Frontal cortex (tissue), 4 donors: ENCODE measurements around the gene VOPP1. TPM values are rescaled to one million over a fixed set of nuclear protein-coding genes. Genes with fewer than 3 reads are reported as not detected.
"Not testable (repeated sequence)": the region's sequence is repeated elsewhere in the genome, so short reads cannot be mapped to it uniquely, and the experiment has no call there.

Source experiments
- DNase-seq, 2 donors: peaks; one replicate each; pipeline ENCODE4 v3.0.0; 2012; ENCODE audit warnings: low spot score in 2 of 2
- FAIRE-seq: peaks from 2 replicates; lab custom pipeline; 2012; peaks lifted over from hg19 to GRCh38; lab: Jason Lieb, UNC
- total RNA-seq: library from RNA; depleted of rRNA; stranded (reverse); fragments of >200 nt; gene quantifications from one replicate; pipeline ENCODE4 v1.2.3, GENCODE V29; 2014
- donor health status: control.
- donor health status: control.
- donor health status: control.

Gene VOPP1
- total RNA-seq, 1 donor from 2014 or later: 83.6 TPM

GRCh38 chr7:55587687-55588378 lies 15.5 kb upstream of the VOPP1 start:
- DNase-seq: no peak
- no peak for FAIRE-seq

- not testable (repeated sequence) for DNase-seq, FAIRE-seq
Observed at GRCh38 chr7:55582656-55583055, 10.4 kb upstream of the VOPP1 start.

- no peak for DNase-seq
- no peak for FAIRE-seq
Observed at GRCh38 chr7:55576753-55577152, 4.5 kb upstream of the VOPP1 start.

DNA sequence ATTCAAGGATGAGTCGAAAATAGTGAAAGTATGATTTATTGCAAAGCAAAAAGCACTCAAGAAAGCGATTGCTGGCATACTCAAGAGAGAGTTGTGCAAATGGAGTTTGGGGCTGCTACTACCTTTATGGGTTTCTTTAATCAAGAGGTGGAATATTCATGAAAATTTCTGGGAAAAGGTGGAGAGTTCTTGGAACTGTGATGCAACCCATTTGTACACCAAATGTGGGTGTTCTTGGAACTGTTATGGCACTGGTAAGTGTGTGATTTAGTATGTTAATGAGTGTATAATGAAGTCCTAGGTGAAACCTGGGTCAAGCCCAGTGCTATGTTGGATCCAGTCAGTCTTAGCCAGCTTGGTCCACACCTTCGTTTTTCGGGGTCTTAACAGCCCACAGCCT lies 3.4 kb upstream of the VOPP1 start:
- FAIRE-seq (no peak), DNase-seq (no peak)

DNA sequence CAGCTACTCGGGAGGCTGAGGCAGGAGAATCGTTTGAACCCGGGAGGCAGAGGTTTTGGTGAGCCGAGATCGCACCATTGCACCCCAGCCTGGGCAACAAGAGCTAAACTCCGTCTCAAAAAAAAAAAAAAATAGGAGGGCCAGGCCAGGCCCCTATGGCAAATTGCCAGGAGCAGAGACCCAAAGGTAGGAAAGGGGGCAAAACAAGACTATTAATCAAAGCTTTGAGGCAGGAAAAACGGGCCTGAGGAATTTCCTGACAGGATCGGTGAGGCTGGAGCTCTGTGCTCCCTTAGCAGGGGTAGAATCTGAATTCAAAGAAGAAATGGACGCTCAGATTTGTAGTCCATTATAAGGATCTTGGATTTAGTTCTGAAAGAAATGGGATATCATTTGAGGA lies 2.8 kb upstream of the VOPP1 start:
- no peak for DNase-seq
- no peak for FAIRE-seq

DNA sequence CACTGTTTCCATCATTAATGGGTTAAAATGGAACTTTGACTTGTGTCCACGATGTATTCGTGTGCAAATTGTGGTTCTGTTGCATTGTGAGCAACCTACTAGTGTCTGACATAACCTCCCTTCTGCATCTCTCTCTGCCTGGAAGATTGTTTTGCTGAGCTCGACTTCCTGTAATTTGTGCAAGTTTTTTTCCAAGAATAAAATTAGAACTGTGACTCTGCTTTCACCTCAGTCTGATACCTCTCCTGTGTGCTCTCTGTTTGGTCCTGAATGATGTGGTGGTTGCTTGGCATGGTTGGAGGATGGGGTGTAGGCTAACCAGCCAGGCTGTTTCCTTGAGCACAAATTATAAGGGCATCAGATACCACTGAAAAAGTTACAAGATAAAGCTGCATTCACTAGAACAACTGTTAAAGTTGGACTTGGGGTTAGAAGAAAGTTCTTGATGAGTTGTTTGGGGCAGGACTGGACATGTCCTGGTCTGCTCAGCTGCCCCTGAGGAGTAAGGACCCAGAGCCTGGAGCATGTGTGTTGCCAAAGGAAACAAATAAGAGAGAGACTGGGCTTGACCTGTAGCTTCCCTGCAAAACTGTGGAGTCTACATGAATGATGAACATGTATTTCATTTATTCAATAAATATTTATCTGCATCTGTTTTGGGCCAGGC lies 1.9 kb upstream of the VOPP1 start:
- DNase-seq (no peak), FAIRE-seq (no peak)

GRCh38 chr7:55573234-55573900 lies 1.1 kb upstream of the VOPP1 start:
- DNase-seq: no peak
- no peak for FAIRE-seq

DNA sequence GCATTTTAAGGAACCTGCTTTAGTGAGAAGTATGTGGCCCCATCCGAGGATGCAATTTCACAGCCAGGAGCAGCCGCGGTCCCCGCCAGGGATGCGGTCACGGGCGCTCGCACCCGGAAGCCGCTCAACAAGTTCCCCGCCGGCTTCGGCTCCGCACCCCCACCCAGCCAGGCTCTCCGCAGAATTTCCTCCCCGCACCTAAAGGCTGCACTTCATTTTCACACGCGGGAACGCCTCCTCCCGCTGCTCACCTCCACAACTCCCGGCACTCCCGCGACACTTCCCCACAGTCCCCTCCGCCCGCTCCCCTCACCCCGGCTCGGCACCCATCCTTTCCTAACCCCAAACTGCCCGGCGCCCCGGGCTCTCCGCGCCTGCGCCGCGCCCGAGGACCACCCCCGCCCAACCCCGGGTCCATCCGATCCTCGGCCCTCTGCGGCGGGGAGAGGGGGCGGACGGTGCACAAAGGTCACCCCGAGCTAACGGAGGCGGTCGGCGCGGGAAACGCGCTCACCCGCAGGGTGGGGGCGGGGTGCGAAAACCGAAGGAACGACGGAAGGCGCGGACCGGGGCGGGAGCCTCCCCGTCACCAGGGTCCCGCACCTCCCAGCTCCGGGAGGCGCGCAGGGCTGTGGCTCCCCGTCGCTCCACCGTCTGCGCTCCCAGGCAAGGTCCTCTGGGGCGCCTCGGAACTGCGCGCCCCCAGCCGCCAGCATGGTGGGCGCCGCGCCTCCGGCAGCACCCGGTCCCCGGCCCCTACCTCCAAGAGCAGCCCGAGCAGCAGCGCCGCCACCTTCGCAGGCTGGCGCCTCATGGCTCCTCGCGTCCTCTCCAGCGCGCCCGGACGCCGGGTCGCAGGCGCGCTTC lies 558 bp downstream of the VOPP1 start:
- DNase-seq (peak; percentile 50 to 55), FAIRE-seq (no peak)

DNA sequence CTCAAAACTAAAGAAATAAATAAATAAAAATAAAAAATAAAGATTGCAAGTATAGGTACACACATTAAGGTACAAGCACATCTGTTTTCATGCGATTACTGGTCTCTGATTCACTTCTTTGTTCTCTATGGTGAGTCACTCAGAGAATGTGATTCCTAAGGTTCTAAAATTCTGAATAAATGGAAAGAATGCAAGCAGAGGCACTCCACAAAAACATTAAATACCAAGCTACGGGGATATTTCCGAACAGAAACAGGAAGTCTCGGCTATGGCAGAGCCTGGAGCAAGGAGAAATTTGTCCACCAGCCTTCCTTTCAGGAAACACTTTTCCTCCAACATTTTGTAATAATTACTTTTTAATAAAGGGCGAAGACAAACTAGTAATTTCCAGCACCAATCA lies 1.4 kb downstream of the VOPP1 start:
- FAIRE-seq (no peak), DNase-seq (no peak)

- no peak for DNase-seq
- no peak for FAIRE-seq
Observed at GRCh38 chr7:55570218-55570873, 2.0 kb downstream of the VOPP1 start.

DNA sequence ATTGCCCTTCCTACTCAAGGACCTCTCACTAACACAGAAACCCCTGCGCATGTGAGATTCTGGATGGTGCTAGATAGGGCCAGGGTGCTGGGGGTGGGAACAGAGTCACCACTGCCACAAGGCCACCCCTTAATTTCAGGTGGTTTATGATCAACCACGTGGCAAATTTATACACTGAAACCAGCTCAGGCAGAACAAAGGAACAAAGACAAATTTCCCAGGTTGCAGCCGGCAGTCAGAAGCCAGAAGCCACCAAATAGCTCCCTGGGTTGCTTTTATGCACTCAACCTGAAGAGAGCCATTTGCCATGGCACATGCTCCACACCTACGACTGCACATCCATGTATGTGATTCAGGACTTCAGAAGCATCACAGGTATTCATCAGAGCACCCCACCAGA lies 2.5 kb downstream of the VOPP1 start:
- no peak for DNase-seq
- no peak for FAIRE-seq

GRCh38 chr7:55569269-55569663 lies 3.0 kb downstream of the VOPP1 start:
- DNase-seq: no peak
- no peak for FAIRE-seq

GRCh38 chr7:55568613-55569268 lies 3.6 kb downstream of the VOPP1 start:
- no peak for FAIRE-seq

DNA sequence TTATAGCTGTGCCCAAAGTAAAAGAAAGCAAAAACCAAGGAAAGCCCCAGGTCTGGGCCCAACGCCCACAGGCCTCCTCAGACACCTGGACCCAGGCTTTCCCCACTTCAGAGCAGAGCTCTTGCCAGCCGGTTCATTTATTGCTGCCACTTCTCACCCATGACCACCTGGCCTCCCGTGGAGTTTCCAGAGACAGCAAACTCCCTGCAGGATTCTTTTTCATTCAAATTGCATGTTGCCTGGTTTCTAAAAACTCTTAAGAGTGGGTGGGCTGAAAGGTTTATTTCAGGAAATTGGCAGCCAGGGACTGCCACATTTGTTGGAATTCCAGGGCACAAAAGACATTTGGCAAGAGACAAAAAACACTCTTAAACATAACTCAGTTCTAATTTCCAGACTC lies 4.7 kb downstream of the VOPP1 start:
- no peak for DNase-seq

More at GRCh38 chr7:55568613-55569268, 3.6 kb downstream of the VOPP1 start:
- DNase-seq: no peak

DNA sequence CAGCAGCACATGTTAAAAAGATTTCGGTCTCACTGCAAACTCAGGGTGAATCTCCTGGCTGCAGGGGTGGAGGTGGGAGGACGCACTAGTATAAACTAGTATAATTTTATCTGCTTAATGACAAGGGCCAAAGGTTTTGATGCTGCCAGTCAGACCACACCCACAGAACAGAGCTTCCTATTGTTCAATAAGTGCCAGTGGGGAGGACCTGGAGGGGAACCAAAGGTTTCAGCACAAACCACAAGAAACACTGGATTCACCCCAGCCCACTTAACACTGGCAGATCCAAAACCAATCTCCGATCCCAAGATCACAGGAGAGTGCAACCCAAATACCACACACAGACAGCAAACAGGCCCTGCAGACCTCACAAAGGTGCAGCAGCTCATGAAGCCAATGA lies 6.6 kb downstream of the VOPP1 start:
- DNase-seq (no peak), FAIRE-seq (no peak)

More for the DNA sequence above, 4.7 kb downstream of the VOPP1 start:
- no peak for FAIRE-seq

DNA sequence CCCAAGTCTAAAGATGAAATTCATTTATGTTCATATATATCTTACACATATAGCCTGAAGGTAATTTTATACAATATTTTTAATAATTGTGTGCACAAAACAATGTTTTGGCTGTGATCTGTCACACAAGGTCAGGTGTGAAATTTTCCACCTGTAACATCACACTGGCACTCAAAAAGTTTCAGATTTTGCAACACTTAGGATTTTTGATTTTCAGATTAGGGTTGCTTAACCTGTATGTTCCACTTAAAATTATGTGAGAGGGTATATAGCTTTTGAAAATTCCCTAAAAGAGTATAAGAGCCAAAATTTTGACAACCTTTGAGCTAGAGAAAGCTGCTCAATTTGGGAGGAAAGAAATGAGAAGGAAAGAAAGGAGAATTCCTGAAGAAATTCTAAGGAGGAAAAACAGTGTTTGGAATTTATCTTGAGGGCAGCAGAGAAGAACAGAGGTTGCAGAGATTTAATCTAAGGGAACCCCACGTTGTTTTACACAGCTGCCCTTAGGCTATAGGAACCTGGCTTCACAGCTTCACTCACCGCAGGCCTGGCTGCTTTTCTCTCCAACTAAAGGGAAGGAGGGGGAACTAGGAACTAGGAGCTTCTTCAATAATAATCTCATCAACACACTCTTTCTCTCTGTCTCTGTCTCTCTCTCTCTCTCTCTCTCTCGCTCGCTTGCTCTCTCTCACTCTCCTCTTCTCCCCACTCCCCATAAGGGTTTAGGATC lies 8.5 kb downstream of the VOPP1 start:
- FAIRE-seq (no peak), DNase-seq (no peak)

DNA sequence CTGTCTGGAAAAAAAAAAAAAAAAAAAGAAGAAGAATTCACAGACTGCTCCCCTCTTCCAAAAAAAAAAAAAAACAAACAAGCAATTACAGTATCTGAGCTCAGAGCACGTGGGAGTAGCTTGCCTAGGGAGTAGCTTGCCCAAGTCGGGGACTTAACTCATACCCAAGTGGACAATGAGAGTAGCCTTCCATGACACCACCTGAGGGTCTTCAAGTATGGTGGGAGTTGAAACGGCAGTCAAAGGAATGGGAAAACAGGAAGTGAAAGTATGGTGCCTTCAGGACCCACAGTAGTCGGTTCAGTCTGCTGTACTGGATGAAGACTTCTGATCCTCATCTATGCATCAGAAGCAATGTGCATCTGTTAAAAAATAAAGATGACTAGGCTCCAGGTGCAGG lies 10.6 kb downstream of the VOPP1 start:
- FAIRE-seq: no peak

More for the DNA sequence above, 10.6 kb downstream of the VOPP1 start:
- DNase-seq: no peak
